NT2/D1 (cell line): ENCODE results near the gene ERN1.

Experiments
- YY1 ChIP-seq: IDR thresholded peaks from 2 replicates; pipeline ENCODE4 v1.6.1; 2011; ENCODE audit not compliant: insufficient read length, insufficient read depth
- ZNF274 ChIP-seq: IDR thresholded peaks from 2 replicates; pipeline ENCODE4 v1.6.1; 2011; ENCODE audit warnings: mild to moderate bottlenecking, low read depth, low read length

DNA sequence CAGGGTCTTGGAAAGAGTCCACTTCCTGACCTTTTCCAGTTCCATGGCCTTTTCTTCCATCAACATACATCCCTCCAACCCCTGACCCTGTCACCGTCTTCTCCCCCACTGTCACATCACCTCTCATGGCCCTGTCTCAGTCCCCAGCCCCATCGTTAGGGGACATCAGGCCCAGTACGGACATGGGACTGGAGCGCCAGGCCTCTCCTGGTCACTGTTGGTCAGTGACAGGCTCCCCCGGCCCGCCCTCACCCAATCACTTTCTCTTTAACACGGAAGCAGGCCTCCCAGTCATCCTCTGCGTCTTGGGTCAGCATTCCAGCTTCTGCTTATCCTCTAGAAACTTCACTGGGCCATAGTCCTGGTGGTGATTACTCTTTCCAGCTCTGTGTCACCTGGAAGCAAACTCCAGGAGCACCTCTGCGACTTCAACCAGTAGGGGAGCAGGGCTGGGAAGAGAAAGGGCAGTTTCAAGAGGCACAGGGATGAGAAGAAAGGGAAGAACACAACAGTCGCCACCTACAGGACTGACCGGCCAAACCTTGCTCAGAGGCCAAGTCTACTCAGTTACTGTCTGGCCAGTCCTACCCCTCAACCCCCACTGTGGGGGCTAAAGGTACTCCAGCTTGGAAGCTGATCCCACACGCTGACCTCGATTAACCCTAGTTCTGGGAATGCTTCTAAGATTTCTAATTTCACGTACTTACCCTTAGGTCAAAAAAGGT, 93.6 kb downstream of the ERN1 start:
- TF ChIP-seq ZNF274 (no peak), YY1 (no peak)
